MM.1S (cell line): ENCODE results near the gene KCNT1.

Experiments used
- DNase-seq: peaks from one replicate; pipeline ENCODE4 v3.0.0-alpha.2; 2015
- H2AFZ ChIP-seq: fragments of 300-600 bp; sonication (generic); 2 replicates; pipeline ENCODE4 v1.6.0; 2016; ENCODE audit warnings: antibody characterized with exemption, low read length
- H3F3A ChIP-seq: fragments of 300-600 bp; sonication (generic); 2 replicates; pipeline ENCODE4 v1.6.1; 2016; ENCODE audit warnings: mild to moderate bottlenecking, antibody characterized with exemption, low read length, moderate library complexity, mixed read lengths; ENCODE audit not compliant: insufficient read depth
- H3K27ac ChIP-seq: fragments of 300-600 bp; sonication (generic); 2 replicates; pipeline ENCODE4 v1.5.1; 2016; ENCODE audit warnings: mild to moderate bottlenecking, low read length
- H3K27me3 ChIP-seq: fragments of 300-600 bp; sonication (generic); replicated peaks from 2 replicates; pipeline ENCODE4 v1.6.0; 2016; ENCODE audit warnings: low read length; ENCODE audit not compliant: insufficient read depth
- H3K36me3 ChIP-seq: fragments of 300-600 bp; sonication (generic); replicated peaks from 2 replicates; pipeline ENCODE4 v1.6.1; 2016; ENCODE audit warnings: mild to moderate bottlenecking, low read length, mixed read lengths; ENCODE audit not compliant: insufficient read depth
- H3K4me1 ChIP-seq: fragments of 300-600 bp; sonication (generic); 2 replicates; pipeline ENCODE4 v1.6.1; 2016; ENCODE audit warnings: low read length, mixed read lengths
- H3K4me2 ChIP-seq: fragments of 300-600 bp; sonication (generic); 2 replicates; pipeline ENCODE4 v1.6.0; 2016; ENCODE audit warnings: low read depth, low read length
- H3K4me3 ChIP-seq: fragments of 300-600 bp; sonication (generic); 2 replicates; pipeline ENCODE4 v1.5.1; 2016; ENCODE audit warnings: low read length, mixed read lengths
- H3K79me2 ChIP-seq: fragments of 300-600 bp; sonication (generic); 2 replicates; pipeline ENCODE4 v1.6.1; 2016; ENCODE audit warnings: mixed run types, low read length, mixed read lengths
- H3K9ac ChIP-seq: fragments of 300-600 bp; sonication (generic); 2 replicates; pipeline ENCODE4 v1.6.1; 2016; ENCODE audit warnings: low read length, mixed read lengths
- H3K9me2 ChIP-seq: fragments of 300-600 bp; sonication (generic); replicated peaks from 2 replicates; pipeline ENCODE4 v1.6.1; 2016; ENCODE audit warnings: mild to moderate bottlenecking, low read length, mixed read lengths; ENCODE audit not compliant: insufficient read depth
- H3K9me3 ChIP-seq: fragments of 300-600 bp; sonication (generic); replicated peaks from 2 replicates; pipeline ENCODE4 v1.6.1; 2016; ENCODE audit warnings: mild to moderate bottlenecking, low read length, mixed read lengths; ENCODE audit not compliant: insufficient read depth
- H4K20me1 ChIP-seq: fragments of 300-600 bp; sonication (generic); 2 replicates; pipeline ENCODE4 v1.6.1; 2016; ENCODE audit warnings: mild to moderate bottlenecking, low read length, moderate library complexity, mixed read lengths; ENCODE audit not compliant: insufficient read depth
- CTCF ChIP-seq: fragments of 300-600 bp; sonication (generic); IDR thresholded peaks from 2 replicates; pipeline ENCODE4 v1.5.1; 2016; ENCODE audit warnings: antibody characterized with exemption, low read length, mixed read lengths
- EZH2 ChIP-seq: fragments of 300-600 bp; sonication (generic); optimal IDR thresholded peaks from 2 replicates; pipeline ENCODE3; 2017; ENCODE audit warnings: low read depth, mild to moderate bottlenecking, antibody characterized with exemption, low read length, mixed read lengths
- EZH2phosphoT487 ChIP-seq: fragments of 300-600 bp; sonication (generic); IDR thresholded peaks from 2 replicates; pipeline ENCODE4 v1.6.1; 2018; ENCODE audit warnings: antibody characterized with exemption, low read length

KCNT1 gene

DNA sequence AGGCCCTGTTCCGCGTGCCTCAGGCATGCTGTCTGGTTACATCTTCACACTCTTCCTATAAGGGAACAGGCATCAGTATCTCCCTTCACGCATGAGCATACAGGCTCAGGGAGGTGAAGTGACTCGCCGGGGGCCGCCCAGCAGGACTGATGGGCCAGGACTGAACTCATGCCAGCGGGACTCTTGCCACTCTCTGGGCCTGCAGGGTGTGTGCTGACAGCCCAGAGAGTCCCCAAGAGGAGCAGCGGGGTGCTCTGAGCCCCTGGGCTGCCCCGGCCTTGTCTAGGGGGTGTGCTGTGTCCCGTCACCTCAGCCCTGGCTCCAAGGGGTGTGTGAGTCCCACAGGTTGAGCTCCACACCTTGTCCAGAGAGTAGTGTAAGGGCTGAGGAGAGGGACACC is 9.9 kb downstream of the KCNT1 start:
- Histone ChIP-seq H3K9me2 (no peaks in the 10 kb centered on the region), H3K4me2 (no peak overlapping the region), H4K20me1 (no peaks in the 10 kb centered on the region), H3F3A (no peaks in the 10 kb centered on the region), H3K36me3 (no peaks in the 10 kb centered on the region), H3K9me3 (no peaks in the 10 kb centered on the region), H3K9ac (no peak overlapping the region), H3K79me2 (no peaks in the 10 kb centered on the region), H3K27me3 (peaks cover 86% of the 10 kb centered on the region), H3K4me3 (no peak overlapping the region), H2AFZ (no peak overlapping the region), H3K27ac (no peak overlapping the region), H3K4me1 (no peaks in the 10 kb centered on the region)
- TF ChIP-seq CTCF: no peak
- no peak for TF ChIP-seq EZH2
- no peak for TF ChIP-seq EZH2phosphoT487
- no peak for DNase-seq

DNA sequence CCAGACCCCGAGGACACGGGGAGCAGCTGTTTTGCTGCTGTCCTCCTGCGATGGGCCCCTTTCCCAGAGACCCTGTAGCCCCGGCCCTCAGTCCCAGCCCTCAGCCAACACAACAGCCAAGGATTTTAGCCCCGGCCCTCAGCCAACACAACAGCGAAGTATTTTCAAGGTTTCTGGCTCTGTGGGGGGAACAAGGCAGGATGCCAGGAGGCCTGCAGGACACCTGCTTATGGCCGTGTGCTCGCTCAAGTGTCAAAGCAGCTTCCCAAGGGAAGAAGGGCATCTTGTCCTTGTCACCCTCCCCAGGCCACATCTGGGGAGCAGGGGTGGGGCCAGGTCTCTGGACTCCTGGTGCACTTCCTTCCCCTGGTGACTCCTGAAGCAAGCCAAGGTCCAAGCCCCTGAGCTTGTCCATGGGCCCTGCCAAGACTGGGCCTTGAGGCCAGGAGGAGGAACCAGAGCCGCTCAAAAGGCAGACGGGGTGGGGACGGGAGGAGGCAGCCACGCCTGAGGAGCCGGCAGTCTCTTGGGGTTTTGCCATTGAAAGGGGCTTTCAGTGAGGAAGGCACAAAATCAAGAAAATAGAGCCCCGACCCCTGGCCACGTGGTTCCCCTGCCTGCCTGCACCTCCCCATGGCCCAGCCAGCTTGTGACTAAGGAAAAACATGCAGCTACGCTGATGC is 10.8 kb downstream of the KCNT1 start:
- no peak for TF ChIP-seq EZH2
- Histone ChIP-seq H4K20me1 (no peaks in the 10 kb centered on the region), H2AFZ (no peak overlapping the region), H3K9me2 (no peaks in the 10 kb centered on the region), H3K27me3 (peaks cover 86% of the 10 kb centered on the region), H3K4me3 (no peak overlapping the region), H3K79me2 (no peaks in the 10 kb centered on the region), H3K9me3 (no peaks in the 10 kb centered on the region), H3K36me3 (no peaks in the 10 kb centered on the region), H3F3A (no peaks in the 10 kb centered on the region), H3K9ac (no peak overlapping the region), H3K4me1 (no peaks in the 10 kb centered on the region), H3K27ac (no peak overlapping the region), H3K4me2 (no peak overlapping the region)
- DNase-seq: no peak

GRCh38 chr9:135714242-135715055 is 12.5 kb downstream of the KCNT1 start:
- H3K36me3 ChIP-seq: no peaks in the 10 kb centered on the region
- no peak overlapping the region for H3K27ac ChIP-seq
- H3K79me2 ChIP-seq: no peaks in the 10 kb centered on the region
- H3K4me3 ChIP-seq: no peak overlapping the region
- peaks cover 85% of the 10 kb centered on the region for H3K27me3 ChIP-seq
- H3K4me2 ChIP-seq: no peak overlapping the region
- no peak overlapping the region for H3K9ac ChIP-seq
- no peak for DNase-seq
- no peaks in the 10 kb centered on the region for H3K9me3 ChIP-seq
- no peaks in the 10 kb centered on the region for H3K4me1 ChIP-seq
- TF ChIP-seq EZH2 (no peak), EZH2phosphoT487 (no peak), CTCF (no peak)
- no peaks in the 10 kb centered on the region for H4K20me1 ChIP-seq
- H3F3A ChIP-seq: no peaks in the 10 kb centered on the region
- H3K9me2 ChIP-seq: no peaks in the 10 kb centered on the region
- H2AFZ ChIP-seq: no peak overlapping the region
